Hematopoietic multipotent progenitor cell (in vitro differentiated cells): ENCODE data around the gene ITGA8. TPM values are rescaled to one million over a fixed set of nuclear protein-coding genes. Genes with fewer than 3 reads are reported as not detected.
A peak's percentile ranks its signal among the peaks of the same experiment; 100 is the strongest.

ENCODE experiments used
- DNase-seq, 3 donors: peaks; one replicate each; pipeline ENCODE4 v3.0.0-alpha.2; 2011 to 2015; ENCODE audit warnings: low read depth in 2 of 3, low spot score in 2 of 3
- total RNA-seq: library from RNA; depleted of rRNA; stranded (reverse); fragments of >200 nt; gene quantifications from one replicate; pipeline ENCODE4 v1.2.3, GENCODE V29; 2012

Gene ITGA8
- total RNA-seq, 1 donor: not detected

DNA sequence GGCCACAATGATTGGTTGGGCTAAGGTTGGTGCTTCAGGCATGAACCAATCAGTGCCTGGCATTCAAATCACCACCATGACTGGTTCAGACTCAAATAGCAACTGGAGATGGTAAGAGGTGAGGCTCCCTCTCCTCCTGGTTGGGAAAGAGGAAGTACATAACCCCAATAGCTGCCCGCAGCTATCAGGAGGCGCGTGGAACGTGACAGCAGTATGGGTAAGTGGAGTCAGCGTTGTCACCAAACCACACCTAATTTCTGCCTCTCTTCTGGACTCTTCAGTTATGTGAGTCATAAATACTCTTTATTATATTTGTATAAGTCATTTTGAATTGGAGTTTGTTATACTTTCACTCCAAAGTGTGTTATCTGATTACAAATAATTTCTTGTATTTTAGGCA is 17.9 kb upstream of the ITGA8 start:
- DNase-seq: no peak

DNA sequence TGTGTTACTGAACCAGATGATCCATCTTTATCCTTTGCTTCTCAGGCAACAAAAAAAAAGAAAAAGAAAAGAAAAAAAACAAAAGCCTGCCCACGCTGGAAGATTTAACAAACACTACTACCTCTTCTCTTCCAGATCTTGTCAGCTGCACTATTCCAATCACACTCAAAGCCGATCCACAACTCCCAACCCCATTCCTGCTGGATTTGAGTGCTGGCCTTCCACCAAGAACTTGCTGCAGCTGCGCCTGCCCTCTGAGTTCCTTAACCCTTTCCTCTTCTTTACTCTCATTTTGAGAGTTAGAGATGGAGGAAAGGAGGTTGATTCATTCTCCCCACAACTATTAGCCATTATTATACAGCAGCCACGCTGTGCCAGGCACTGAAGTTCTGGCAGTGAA is 16.0 kb upstream of the ITGA8 start:
- no peak for DNase-seq

DNA sequence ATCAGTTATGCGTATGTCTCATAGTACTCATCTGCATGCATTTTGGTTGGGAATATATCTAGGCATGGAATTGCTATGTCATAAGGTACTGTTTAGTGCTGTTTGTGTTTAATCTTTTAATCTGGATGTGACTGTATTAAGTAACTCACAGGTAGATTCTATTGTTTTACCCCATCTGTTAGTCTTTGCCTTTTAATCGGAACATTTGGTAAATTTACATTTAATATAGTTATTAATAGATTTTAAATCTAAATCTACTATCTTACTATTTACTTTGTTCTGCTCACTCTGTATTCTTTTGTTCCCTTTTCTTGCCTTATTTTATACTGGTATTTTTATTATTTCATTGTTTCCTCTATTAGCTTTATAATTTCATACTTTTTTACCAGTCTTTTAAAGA is 10.6 kb upstream of the ITGA8 start:
- DNase-seq: no peak

DNA sequence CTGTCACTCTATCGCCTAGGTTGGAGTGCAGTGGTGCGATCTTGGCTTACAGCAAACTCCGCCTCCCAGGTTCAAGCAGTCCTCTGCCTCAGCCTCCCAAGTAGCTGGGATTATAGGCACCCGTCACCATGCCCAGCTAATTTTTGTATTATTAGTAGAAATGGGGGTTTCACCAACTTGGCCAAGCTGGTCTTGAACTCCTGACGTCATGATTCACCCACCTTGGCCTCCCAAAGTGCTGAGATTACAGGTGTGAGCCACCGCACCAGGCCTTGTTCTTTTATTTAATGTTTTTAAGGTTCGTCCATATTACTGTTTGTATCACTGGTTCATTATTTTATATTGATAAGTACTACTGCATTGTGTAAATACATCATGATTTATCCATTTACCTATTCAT is 10.2 kb upstream of the ITGA8 start:
- DNase-seq: no peak

DNA sequence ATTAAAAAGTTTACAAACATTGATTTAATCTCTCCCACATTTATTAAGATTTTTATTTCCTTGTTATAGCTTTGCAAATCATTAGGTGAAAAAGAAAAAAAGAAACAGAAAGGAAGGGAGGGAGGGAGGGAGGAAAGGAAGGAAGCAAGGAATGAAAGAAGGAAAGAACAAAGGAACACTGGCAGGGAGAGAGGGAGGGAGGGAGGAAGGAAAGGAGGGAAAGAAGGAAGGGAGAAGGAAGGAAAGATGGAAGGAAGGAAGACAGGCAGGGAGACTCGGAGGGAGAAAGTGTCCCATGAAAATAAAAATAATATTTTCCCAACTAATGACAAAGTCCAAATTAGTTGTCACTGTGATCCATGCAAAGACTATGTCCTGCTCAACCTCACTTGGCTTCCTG is 6.3 kb upstream of the ITGA8 start:
- DNase-seq: no peak

DNA sequence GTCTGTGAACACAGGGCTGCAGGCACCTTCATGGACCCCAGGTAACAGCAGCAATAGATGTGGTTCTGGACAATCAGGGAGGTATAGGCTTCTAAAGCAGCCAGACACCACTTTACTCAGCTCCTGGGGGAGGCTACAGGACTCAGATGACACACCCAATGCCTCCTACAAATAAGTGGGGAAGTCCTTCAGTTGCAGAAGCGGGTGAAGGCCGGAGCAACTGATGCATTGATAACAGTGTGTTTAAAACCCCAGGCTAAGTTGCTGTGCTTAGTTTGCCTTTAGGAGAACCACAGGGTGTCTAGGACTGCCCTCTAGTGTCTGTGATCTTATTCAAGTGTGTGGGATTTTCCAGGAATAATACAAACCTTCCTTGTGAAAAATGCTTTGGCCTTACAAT is 5.9 kb upstream of the ITGA8 start:
- DNase-seq: peak in 1 of 3 donors; percentile 25

DNA sequence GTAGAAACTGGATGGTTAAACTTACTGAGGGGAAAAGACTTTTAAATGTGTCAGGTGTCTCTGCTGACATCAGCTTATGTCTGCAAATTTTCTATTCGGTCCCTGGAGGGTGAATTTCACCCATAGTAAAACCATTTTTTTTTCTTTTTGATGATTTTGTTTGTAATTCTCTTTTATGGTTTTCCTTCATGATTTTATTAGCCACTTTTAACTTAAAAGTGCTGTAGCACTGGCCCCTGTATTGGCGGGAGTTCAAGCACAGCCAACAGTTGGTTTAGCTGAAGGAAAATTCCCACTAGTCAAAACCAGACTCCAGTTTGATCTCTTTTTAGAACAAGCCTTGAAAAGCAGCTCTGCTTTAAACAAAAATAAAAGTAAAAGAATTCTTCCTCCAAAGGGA is 5.0 kb upstream of the ITGA8 start:
- no peak for DNase-seq

DNA sequence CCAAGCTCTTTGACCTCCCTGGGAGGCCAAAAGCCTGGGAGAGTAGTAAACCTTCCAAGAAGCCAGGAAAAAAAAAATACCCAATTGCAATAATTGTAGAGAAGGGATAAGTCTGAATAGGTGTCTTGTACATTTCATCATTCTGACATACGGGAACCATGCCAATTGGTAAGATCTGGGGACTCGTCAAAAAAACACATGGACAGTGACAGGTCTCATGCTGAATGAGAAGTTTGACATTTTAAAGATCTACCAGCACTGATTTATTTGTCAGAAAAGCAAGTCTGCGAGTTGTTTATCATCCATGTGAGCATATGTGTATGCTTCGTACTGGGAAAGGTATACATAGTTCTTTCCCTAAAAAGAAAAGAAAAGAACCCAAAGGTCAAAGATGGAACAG is 4.1 kb upstream of the ITGA8 start:
- no peak for DNase-seq

DNA sequence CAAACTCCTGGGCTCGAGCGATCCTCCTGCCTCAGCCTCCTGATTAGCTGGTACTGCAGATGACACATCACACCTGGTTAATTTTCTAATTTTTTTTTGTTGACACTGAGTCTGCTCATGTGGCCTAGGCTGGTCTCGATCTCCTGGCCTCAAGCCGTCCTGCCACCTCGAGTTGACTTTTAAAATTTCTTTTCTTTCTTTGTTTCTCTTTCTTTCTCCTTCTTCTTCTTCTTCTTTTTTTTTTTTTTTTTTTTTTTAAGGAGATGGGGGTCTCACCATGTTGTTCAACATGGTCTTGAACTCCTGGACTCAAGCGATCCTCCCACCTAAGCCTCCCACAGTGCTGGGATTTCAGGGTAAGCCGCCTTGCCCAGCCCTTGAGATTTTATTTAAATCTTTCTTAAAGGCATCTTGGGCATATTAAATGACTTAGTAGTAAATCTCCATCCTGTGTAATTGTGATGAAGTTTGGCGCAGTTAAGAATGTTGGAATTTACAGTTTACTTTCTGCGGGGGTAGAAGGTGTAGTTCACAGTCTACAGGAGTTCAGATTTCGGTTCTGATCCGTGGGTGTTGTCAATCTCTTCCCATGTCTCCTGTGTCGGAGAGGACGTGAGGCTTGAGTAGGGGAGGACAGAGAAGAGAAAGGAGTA is 1.0 kb upstream of the ITGA8 start:
- no peak for DNase-seq

DNA sequence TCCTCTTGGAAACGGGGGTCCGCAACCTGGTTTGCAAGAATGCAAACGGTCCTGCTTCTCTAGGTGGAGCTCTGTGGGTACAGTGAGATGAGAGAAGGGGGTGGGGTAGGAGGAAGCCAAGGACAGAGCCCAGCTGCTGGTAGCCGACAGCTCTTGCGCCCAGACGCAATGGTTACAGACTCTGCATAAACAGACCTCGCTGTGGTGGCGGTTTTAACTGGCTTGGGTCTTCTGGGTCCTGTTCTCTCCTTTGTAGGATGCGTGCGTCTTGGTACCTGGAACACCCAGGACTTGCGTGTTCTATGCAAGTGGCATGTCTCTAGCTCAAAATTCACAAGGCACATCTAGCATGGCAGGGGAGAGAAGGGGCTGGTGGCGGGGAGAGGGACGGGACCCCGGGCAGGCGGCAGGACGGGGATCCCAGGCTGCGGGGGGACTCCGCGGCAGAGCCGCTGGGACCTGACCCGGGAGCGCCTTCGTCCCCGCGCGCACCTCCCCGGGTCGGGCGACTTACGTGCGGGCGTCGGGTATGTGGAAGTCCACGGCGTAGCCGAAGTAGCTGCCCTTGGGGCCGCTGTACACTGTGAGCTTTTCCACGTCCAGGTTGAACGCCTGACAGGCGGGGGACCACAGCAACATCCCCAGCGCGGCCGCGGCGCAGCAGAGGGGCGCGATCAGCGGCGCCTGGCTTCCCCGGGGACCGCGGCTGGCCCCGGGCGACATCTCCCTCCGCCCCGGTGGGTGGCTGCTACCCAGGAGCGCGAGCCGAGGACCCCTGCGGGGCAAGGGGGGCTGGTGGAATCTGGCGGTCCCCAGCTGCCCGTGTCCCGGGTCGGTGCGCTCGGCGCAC is 448 bp downstream of the ITGA8 start:
- DNase-seq: no peak

DNA sequence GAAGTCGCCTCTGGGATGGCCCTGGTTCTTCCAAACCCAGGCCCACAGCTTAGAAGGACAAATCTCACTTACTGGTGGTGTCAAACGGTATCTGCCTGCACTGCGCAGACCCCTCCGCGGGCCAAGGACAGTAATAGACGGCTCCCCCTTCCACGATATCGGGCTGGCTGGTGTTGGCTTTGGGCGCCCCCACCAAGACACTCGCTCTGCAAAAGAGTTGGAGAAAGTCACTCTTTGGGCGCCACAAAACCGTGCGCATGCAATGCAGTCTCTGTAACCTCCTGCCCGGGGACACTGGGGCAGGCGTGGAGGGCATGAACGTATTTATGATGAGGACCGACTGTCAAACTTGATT is 1.1 kb downstream of the ITGA8 start:
- no peak for DNase-seq

DNA sequence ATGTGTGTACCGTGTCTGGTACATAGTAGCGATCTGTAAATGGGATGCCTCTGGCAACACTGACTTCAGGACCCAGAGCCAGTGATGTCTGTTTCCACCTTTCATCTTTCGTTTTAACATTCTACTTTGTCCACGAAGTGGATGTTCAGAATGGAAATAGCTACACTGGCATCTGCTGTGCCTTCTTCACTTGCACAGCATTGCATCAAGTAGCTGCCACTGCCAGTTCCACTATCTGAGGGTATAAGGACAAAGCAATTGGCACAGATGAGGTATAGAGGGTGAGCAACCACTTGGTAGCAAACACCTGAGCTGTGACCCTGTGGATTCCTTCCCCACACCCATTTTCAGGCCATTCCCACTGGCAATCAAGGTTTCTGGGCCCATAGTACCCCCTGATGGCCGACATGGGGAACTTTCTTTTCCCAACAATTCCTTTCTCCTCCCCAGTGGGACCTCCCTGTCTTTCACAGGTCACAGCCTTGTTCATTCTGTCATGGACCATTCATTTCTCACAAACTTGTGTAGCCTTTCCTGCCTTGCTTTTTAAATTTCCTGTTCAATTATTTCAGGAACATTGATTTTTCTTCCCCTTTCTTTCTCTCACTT is 4.0 kb downstream of the ITGA8 start:
- no peak for DNase-seq

DNA sequence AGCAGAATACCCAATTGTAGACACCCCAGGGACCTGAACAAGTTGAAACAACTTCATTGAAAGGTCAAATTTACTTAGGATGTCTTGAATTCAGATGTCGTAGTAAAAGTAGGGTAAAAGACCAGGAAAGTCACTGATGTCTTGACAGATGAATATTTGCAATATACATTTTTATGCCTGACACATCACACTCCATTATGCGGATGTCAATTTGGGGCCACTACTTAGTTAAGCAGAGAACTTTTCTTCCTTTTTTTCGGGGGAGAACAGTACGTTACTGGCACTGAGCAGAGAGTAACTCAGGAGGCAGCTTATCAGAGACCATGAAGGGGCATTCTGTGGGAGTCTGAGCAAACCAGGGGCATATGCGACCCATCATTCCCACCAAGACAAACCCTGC is 4.9 kb downstream of the ITGA8 start:
- no peak for DNase-seq

DNA sequence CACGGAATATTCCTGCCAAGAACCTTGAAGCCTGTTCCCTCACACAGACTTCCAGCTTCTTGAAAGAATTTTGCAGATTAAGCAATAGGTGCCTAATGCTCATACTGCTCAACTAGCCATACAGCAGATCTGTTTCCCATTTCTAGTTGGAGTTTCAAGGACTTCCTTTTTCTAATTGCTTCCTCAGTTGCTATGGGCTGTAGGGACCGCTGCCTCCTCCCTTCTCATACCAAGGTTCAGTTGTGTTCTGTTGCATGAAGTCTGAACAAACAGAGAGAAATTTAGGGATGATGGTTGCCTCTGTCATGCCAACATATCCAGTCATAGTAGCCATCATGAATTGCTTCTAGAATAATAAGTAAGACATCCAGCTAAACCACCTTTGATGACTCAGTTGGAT is 6.8 kb downstream of the ITGA8 start:
- no peak for DNase-seq

DNA sequence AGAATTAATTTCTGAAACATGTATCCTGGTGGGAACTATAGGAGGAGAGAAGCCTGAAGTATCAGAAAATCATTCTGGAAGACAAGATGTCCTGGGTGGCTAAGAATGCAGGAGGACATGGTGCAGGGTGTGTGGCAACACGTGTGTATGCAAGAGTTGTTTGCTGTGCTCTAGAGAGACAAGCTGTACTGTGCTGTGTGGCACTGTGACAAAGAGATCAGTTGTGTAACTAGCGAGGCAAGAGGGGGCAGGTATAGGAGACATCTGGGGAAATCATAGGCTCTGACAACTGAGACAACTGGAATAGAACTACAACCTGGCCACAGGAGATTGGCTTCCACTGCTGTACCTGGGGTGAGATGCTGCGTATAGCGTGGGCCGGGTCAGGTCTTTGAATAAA is 9.3 kb downstream of the ITGA8 start:
- no peak for DNase-seq

DNA sequence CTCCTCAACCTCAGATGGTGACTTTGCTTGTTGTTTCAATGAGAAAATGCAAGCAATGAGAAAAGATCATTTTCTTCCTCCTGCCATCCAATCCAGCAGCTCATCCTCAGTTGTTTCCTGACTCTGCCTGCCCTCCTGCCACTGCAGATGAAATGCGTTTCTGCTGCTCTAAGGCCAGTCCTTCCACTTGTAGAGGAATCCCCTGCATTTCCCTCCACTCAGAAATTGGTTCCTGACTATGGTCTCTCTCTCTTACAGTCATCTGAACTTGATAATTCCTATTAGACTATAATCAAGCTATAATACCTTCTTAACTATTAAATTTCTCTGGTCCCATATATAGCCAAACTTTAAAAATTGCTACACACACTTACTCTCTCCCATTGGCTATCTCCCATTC is 14.4 kb downstream of the ITGA8 start:
- DNase-seq: no peak

DNA sequence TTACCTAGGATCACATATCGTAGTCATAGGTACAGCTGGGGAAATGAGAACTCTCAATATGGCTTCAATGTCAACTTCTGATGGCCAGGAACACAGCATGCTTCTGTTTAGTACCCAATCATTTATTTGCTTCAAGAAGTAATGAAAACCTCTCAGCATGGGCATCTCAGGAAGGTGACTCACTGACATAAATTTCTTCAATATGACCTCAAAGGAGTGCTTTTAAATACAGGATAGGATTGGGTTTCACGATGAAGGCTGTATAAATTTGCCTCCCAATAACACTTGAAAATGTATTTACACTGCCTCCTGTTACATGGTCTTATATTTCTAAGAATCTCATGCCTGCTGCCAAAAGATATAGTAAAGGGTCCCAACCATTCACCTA is 15.1 kb downstream of the ITGA8 start:
- DNase-seq: no peak

DNA sequence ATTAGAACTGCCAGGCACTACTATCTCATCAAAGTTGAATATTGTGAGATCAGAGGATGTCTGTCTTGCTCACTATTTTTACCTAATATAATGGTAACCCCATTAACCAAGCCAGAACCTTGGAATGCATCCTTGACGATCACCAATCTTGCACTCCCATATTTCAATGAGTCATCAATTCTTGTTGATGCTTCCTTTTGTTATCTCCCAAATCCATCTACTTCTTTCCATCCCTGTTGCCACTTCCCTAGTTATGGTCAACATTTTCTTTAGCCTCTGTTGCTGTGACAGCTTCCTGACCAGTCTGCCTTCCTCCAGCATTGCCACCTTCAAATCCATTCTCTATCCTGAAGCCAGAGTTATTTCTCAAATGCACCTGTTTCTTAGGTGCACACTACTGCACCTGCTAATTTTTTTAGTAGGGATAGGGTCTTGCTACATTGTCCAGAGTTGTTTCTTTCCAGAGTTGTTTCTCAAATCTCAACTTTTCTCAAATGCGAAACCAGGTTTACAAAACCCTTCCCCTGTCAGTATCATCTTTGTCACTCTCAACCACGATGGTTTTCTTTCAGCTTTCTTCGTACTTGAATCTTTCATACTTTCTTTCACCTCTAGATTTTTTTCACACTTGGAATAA is 15.7 kb downstream of the ITGA8 start:
- DNase-seq: no peak

DNA sequence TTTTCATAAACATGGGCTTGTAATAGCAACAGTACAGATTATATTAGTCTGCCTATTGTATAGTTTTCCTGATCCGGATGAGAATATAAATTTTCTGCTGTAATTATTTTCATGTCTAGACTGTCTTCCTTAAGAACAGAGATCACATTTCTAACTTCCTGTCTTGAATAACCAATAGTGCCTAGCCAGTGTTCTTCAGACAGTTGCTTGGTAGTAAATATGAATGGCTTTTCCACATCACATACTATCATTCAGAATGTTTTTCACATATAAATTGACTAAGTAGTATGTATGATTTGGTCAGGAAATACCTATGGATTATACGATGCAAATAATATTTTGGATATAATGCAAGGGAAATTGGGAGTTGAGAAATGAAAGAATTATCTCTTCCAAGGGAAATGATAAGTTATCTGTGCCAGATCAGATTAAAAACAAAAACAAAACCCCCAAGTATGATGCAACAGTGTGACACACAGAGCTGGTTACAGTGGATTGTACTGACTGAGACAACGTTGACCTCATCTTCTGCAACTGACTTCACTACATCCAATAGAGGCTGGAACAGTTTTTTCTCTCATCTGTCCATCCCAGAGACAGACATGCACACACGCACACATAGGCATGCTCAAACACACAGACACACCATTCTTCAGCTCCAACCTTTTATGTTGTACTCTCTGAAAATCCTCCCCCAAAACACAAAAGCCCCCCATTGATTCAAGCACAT is 16.4 kb downstream of the ITGA8 start:
- DNase-seq: no peak

DNA sequence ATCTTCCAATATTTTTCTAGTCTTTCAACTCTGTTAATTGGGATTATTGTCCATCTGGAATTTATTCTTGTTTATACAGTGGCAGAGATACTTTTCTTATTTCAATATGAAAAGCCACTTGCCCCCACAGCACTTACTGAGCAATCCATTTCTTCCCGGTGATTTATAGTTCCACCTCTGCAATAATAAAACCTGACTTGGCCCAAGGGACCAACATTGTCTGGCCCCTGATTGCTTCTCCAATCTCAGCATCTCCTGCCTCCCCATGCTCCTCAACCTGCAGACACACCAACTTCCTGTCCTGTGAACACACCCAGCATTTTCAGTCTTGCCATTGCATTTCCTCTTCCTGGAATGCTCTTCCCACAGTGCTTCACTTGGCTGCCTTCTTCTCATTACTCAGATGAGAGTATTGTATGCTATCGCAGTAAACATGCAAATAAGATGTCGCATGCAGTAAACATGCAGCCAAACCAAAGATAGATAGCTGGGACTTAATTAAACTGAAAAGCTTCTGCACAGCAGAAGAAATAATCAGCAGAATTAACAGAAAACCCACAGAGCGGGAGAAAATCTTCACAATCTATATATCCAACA is 19.5 kb downstream of the ITGA8 start:
- DNase-seq: no peak

DNA sequence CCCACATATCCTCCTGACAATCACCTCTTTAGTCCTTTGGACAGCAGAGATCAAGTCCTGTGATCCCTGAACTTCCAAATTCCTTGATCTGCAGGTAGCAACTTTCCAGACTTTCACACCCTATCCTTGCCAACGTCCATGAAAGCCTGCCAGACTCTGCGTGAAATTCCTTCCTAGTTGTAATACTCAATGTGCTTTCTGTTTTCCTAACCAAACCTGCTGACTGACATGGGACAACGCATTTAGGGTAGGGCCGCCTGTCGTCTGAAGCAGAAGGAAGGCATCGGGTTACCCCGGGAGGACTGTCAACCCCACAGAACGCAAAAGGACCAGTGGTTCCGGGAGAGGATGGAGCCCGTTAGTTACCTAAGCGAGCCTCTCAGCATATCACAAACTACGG is 23.9 kb downstream of the ITGA8 start:
- DNase-seq: no peak
